Endothelial cell of umbilical vein (primary cell): ENCODE data around the gene ZIM2. TPM values are rescaled to one million over a fixed set of nuclear protein-coding genes. Genes with fewer than 3 reads are reported as not detected.

ENCODE experiments used
- BruUV-seq: library from RNA; stranded (reverse); fragments of 400-500 nt; replicated peaks from 2 replicates; lab custom pipeline; 2021; lab: Mats Ljungman, UMichigan
- CTCF ChIA-PET: fragments of 300-600, 350-600 bp; sonication (Branson Sonifier 250); formaldehyde crosslinking; loops from one replicate; lab custom pipeline; 2021; ENCODE audit warnings: antibody characterized with exemption, inconsistent platforms; lab: Charles Lee
- POLR2A ChIA-PET: fragments of 300-600, 350-600 bp; sonication (Branson Sonifier 250); formaldehyde crosslinking; loops from one replicate; lab custom pipeline; 2021; ENCODE audit warnings: antibody characterized with exemption, inconsistent platforms; lab: Charles Lee
- DNase-seq: peaks from one replicate; pipeline ENCODE4 v3.0.0-alpha.2; 2011; ENCODE audit warnings: low read depth, low spot score
- FAIRE-seq: peaks from 2 replicates; lab custom pipeline; 2011; peaks lifted over from hg19 to GRCh38; lab: Jason Lieb, UNC
- H2AFZ ChIP-seq: 2 replicates; pipeline ENCODE4 v1.6.0; 2012; ENCODE audit warnings: low read depth, low read length, control low read depth, inconsistent platforms
- H3K27ac ChIP-seq: 2 replicates; pipeline ENCODE4 v1.5.1; 2011; ENCODE audit warnings: low read depth, mild to moderate bottlenecking, control low read depth, low read length, moderate library complexity; ENCODE audit not compliant: insufficient read depth
- H3K27me3 ChIP-seq, 2 experiments: 2 replicates each; pipeline versions ENCODE4 v1.6.0 to v1.6.1; 2011; ENCODE audit warnings: low read length in 2 of 2, mixed read lengths in 1 of 2; ENCODE audit not compliant: control insufficient read depth in 2 of 2, insufficient read depth in 2 of 2
- H3K36me3 ChIP-seq, 2 experiments: 2 replicates in 1 of 2; 3 replicates in 1 of 2; pipeline ENCODE4 v1.5.1; 2011; ENCODE audit warnings: low read length in 2 of 2, mild to moderate bottlenecking in 1 of 2, moderate library complexity in 1 of 2; ENCODE audit not compliant: control insufficient read depth in 2 of 2, insufficient read depth in 2 of 2; ENCODE audit errors: extremely low read depth in 1 of 2
- H3K4me1 ChIP-seq: 3 replicates; pipeline ENCODE4 v1.5.1; 2011; ENCODE audit warnings: mild to moderate bottlenecking, low read length; ENCODE audit not compliant: control insufficient read depth, insufficient read depth; ENCODE audit errors: extremely low read depth
- H3K4me2 ChIP-seq: 2 replicates; pipeline ENCODE4 v1.6.1; 2011; ENCODE audit warnings: low read length, control low read depth, mixed read lengths; ENCODE audit not compliant: insufficient read depth
- H3K4me3 ChIP-seq, 3 experiments: fragments of 200-600 bp in 1 of 3; sonication (generic), shearing (Covaris generic) in 1 of 3; replicated peaks in 1 of 3; 2 replicates each; pipeline ENCODE4 v1.5.1; 2011 to 2016; ENCODE audit warnings: control low read depth in 3 of 3, low read length in 3 of 3, mild to moderate bottlenecking in 2 of 3, inconsistent platforms in 1 of 3, low read depth in 1 of 3, moderate library complexity in 1 of 3; ENCODE audit not compliant: insufficient read depth in 1 of 3
- H3K79me2 ChIP-seq: 2 replicates; pipeline ENCODE4 v1.6.0; 2012; ENCODE audit warnings: low read length, inconsistent platforms; ENCODE audit not compliant: control insufficient read depth, insufficient read depth
- H3K9ac ChIP-seq: replicated peaks from 2 replicates; pipeline ENCODE3; 2011; ENCODE audit warnings: low read length, control low read depth; ENCODE audit not compliant: insufficient read depth; ENCODE audit errors: extremely low read depth
- H3K9me1 ChIP-seq: replicated peaks from 3 replicates; pipeline ENCODE4 v1.6.0; 2011; ENCODE audit warnings: mild to moderate bottlenecking, low read length; ENCODE audit not compliant: control insufficient read depth, insufficient read depth; ENCODE audit errors: extremely low read depth
- H3K9me3 ChIP-seq: replicated peaks from 2 replicates; pipeline ENCODE4 v1.5.1; 2012; ENCODE audit warnings: low read length, inconsistent platforms; ENCODE audit not compliant: control insufficient read depth, insufficient read depth
- H4K20me1 ChIP-seq: replicated peaks from 2 replicates; pipeline ENCODE3; 2011; ENCODE audit warnings: mild to moderate bottlenecking, low read length; ENCODE audit not compliant: control insufficient read depth, insufficient read depth; ENCODE audit errors: extremely low read depth
- EZH2 ChIP-seq: IDR thresholded peaks from 2 replicates; pipeline ENCODE4 v1.6.1; 2012; ENCODE audit warnings: borderline replicate concordance, low read depth, mild to moderate bottlenecking, moderate library complexity, low read length, inconsistent platforms; ENCODE audit not compliant: severe bottlenecking
- FOS ChIP-seq: IDR thresholded peaks from 2 replicates; pipeline ENCODE4 v1.6.1; 2011; ENCODE audit warnings: mild to moderate bottlenecking, low read length, moderate library complexity, borderline replicate concordance; ENCODE audit not compliant: insufficient read depth
- GATA2 ChIP-seq: IDR thresholded peaks from 2 replicates; pipeline ENCODE4 v1.7.0; 2011; ENCODE audit warnings: low read depth, mild to moderate bottlenecking, moderate library complexity, mixed read lengths, low read length; ENCODE audit not compliant: insufficient read length, insufficient read depth
- JUN ChIP-seq: IDR thresholded peaks from 2 replicates; pipeline ENCODE4 v1.6.1; 2011; ENCODE audit warnings: borderline replicate concordance, low read depth; ENCODE audit not compliant: insufficient read length, insufficient read depth
- MYC ChIP-seq: IDR thresholded peaks from one replicate; pipeline ENCODE4 v1.6.1; 2011; ENCODE audit warnings: mild to moderate bottlenecking, low read depth, low read length
- POLR2A ChIP-seq: IDR thresholded peaks from 2 replicates; pipeline ENCODE4 v1.6.1; 2012; ENCODE audit warnings: low read depth, mild to moderate bottlenecking, control low read depth, low read length
- POLR2AphosphoS5 ChIP-seq: IDR thresholded peaks from 2 replicates; pipeline ENCODE4 v1.6.1; 2012; ENCODE audit warnings: low read depth, mild to moderate bottlenecking, control low read depth, low read length, moderate library complexity; ENCODE audit not compliant: insufficient read depth
- dilution Hi-C: fragments of 300-500 bp; cut with MboI; formaldehyde crosslinking; loops from one replicate; pipeline ENCODE4 v1.15.0; 2019; ENCODE audit warnings: low sequenced_read_pairs; ENCODE audit not compliant: extremely low pct_ligation_motif_present
- intact Hi-C: fragments of 100-400 bp; cut with micrococcal nuclease; formaldehyde crosslinking; loops from one replicate; pipeline ENCODE4 v1.10.0; 2022
- polyA plus RNA-seq, 4 experiments: library from polyadenylated mRNA; depleted of rRNA in 3 of 4; stranded (reverse) in 3 of 4; unstranded in 1 of 4; fragments of >200 nt; gene quantifications; 2 replicates each; pipeline versions ENCODE4 v1.2.1 to v1.2.3, GENCODE V29; 2011 to 2012; ENCODE audit warnings: missing spikeins in 1 of 4
- total RNA-seq: library from RNA; stranded (reverse); gene quantifications from 2 replicates; pipeline ENCODE4 v1.2.3, GENCODE V29; 2021
- TF ChIP-seq, protein P1 (sequence below), 2 donors: IDR thresholded peaks; 1 replicate in 1 of 2; 2 replicates in 1 of 2; pipeline ENCODE4 v1.5.1; 2011; ENCODE audit warnings: low read length in 2 of 2, mild to moderate bottlenecking in 2 of 2, moderate library complexity in 2 of 2, control low read depth in 1 of 2, inconsistent platforms in 1 of 2, low read depth in 1 of 2; ENCODE audit not compliant: insufficient read depth in 1 of 2; ENCODE audit errors: extremely low read depth in 1 of 2
- TF ChIP-seq, protein P2 (sequence below): IDR thresholded peaks from 2 replicates; pipeline ENCODE4 v1.6.1; 2011; ENCODE audit not compliant: insufficient read depth, insufficient read length

Gene ZIM2
- total and polyA plus RNA-seq, 2 donors (not counting 3 experiments of a cell fraction or from before 2014, with no cell fraction given) = not detected

DNA sequence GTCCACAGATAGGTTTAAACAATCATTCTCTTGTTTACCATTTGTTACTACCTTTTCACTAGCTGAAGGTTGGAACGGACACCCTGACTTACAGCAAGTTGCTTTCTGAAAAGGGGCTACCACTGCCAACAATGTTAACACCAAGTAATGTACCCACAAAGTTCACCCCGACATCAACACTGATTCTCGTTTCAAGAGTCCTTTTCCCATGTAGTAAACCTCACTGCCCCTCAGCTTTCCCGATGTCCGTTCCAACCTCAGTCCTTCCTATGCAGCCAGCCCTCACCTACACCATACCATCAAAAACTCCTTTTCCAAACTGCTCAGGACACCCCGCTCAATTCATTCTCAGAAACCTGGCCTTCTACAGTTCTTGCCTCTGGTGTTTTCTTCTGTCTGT is 29.0 kb downstream of the ZIM2 start:
- Histone ChIP-seq H2AFZ (no peak overlapping the region), H3K36me3 (no peaks in the 10 kb centered on the region), H3K4me3 (no peak overlapping the region), H3K9me3 (peaks cover 9% of the 10 kb centered on the region), H3K4me2 (no peak overlapping the region), H3K9ac (no peak overlapping the region), H3K27ac (no peak overlapping the region), H3K9me1 (no peaks in the 10 kb centered on the region), H3K27me3 (no peaks in the 10 kb centered on the region), H4K20me1 (no peaks in the 10 kb centered on the region), H3K4me1 (no peaks in the 10 kb centered on the region), H3K79me2 (no peaks in the 10 kb centered on the region)
- FAIRE-seq = no peak
- no peak for DNase-seq
- intact Hi-C loops = no loop called here
- no TSS peak for BruUV-seq
- TF ChIP-seq, protein P1, sequence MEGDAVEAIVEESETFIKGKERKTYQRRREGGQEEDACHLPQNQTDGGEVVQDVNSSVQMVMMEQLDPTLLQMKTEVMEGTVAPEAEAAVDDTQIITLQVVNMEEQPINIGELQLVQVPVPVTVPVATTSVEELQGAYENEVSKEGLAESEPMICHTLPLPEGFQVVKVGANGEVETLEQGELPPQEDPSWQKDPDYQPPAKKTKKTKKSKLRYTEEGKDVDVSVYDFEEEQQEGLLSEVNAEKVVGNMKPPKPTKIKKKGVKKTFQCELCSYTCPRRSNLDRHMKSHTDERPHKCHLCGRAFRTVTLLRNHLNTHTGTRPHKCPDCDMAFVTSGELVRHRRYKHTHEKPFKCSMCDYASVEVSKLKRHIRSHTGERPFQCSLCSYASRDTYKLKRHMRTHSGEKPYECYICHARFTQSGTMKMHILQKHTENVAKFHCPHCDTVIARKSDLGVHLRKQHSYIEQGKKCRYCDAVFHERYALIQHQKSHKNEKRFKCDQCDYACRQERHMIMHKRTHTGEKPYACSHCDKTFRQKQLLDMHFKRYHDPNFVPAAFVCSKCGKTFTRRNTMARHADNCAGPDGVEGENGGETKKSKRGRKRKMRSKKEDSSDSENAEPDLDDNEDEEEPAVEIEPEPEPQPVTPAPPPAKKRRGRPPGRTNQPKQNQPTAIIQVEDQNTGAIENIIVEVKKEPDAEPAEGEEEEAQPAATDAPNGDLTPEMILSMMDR (IDR thresholded peaks at IDR 0.05; ENCODE audit: extremely low read depth in 1 of 2, insufficient read depth in 1 of 2, low read depth in 1 of 2, low read length in 2 of 2) = no peak
- TF ChIP-seq EZH2 = no peak
- TF ChIP-seq JUN = no peak
- TF ChIP-seq GATA2 = no peak
- TF ChIP-seq MYC = no peak
- TF ChIP-seq, protein P2, sequence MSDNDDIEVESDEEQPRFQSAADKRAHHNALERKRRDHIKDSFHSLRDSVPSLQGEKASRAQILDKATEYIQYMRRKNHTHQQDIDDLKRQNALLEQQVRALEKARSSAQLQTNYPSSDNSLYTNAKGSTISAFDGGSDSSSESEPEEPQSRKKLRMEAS = no peak
- no peak for TF ChIP-seq FOS
- TF ChIP-seq POLR2AphosphoS5 = no peak
- no peak for TF ChIP-seq POLR2A
- ChIA-PET POLR2A (no interaction called here), CTCF (no interaction called here)
- dilution Hi-C loops = no loop called here
